ENCODE results near the gene SMAD4. TPM values are rescaled to one million over a fixed set of nuclear protein-coding genes. Genes with fewer than 3 reads are reported as not detected.

The SMAD4 gene
- total RNA-seq, 1 experiment from 2014 or later = 172 TPM

DNA sequence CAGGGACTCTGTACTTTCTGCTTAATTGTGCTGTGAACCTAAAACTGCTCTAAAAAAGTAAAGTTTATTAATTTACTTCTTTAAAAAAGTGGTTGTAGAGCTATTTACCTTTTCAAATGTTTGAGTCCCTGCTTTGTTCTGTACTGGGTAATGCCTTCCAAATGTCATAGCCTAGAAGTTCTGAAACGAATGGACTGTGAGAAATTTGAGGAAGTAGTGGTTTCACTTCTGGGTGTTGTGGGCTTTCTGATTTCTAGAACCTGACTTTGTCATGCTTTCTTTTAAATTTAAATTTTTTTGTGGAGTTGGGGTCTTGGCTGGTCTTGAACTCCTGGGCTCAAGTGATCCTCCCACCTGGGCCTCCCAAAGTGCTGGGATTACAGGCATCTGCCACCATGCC, 44.6 kb downstream of the SMAD4 start:
- no peaks in the 10 kb centered on the region for H3K4me1 Mint-ChIP-seq
- no peak overlapping the region for H3K4ac ChIP-seq (ENCODE audit: low read depth, low read length)
- no peak overlapping the region for H2BK20ac ChIP-seq (ENCODE audit: low read depth, low read length, poor library complexity, severe bottlenecking)
- no peaks in the 10 kb centered on the region for H3K9me3 ChIP-seq (ENCODE audit: control insufficient read depth, low read depth, low read length)
- no peak overlapping the region for H3K9ac ChIP-seq (ENCODE audit: extremely low read depth, insufficient read length, low read length)
- H3K56ac ChIP-seq (ENCODE audit: insufficient read length, low read depth, low read length) = no peak overlapping the region
- H3K9me3 Mint-ChIP-seq = no peaks in the 10 kb centered on the region
- no peak overlapping the region for H2BK12ac ChIP-seq (ENCODE audit: insufficient read length, low read depth, low read length)
- no peak overlapping the region for H4K5ac ChIP-seq (ENCODE audit: insufficient read length, low read depth, low read length)
- H3K4me1 ChIP-seq (ENCODE audit: insufficient read depth, low read length) = no peaks in the 10 kb centered on the region
- H3K27me3 ChIP-seq (ENCODE audit: insufficient read depth, low read length) = no peaks in the 10 kb centered on the region
- H2AK5ac ChIP-seq (ENCODE audit: insufficient read length, low read length) = no peak overlapping the region
- no peak overlapping the region for H3K18ac ChIP-seq (ENCODE audit: insufficient read length, low read depth, low read length)
- no peak overlapping the region for H4K8ac ChIP-seq (replicated peaks; ENCODE audit: insufficient read length, low read depth, low read length)
- no peak for DNase-seq
- no peak overlapping the region for H2AFZ ChIP-seq (ENCODE audit: low read length)
- H3K14ac ChIP-seq (ENCODE audit: insufficient read depth, low read length) = no peak overlapping the region
- WGBS (ENCODE audit: extremely low coverage, insufficient read length, low lambda C conversion rate) = no CpG with 5 or more reads among the region's 1 CpG
- H3K4me2 ChIP-seq (ENCODE audit: insufficient read depth, insufficient read length, low read length) = no peak overlapping the region
- no peak overlapping the region for H2BK15ac ChIP-seq (ENCODE audit: low read depth, low read length)
- H3K23ac ChIP-seq (ENCODE audit: insufficient read length, low read depth, low read length) = no peak overlapping the region
- peaks cover 24 to 86% (median 79%) of the 10 kb centered on the region in 3 experiments; a peak in 6 of 7 replicates for H3K36me3 Mint-ChIP-seq (ENCODE audit: insufficient read depth in 1 of 3, low read depth in 3 of 3)
- H3K23me2 ChIP-seq (ENCODE audit: insufficient read length, low read depth, low read length, poor library complexity, severe bottlenecking) = no peaks in the 10 kb centered on the region
- no peak overlapping the region for H3K27ac Mint-ChIP-seq
- no peak overlapping the region for H2BK5ac ChIP-seq (ENCODE audit: insufficient read length, low read length)
- no peak overlapping the region for H3K4me3 Mint-ChIP-seq
- H3T11ph ChIP-seq (ENCODE audit: low read length) = no peak overlapping the region
- no peaks in the 10 kb centered on the region for H4K20me1 ChIP-seq (ENCODE audit: control insufficient read depth, insufficient read depth, insufficient read length)
- no peak overlapping the region for H2BK120ac ChIP-seq (ENCODE audit: low read depth, low read length, poor library complexity, severe bottlenecking)
- H3K79me1 ChIP-seq (ENCODE audit: insufficient read depth, low read depth, low read length, poor library complexity, severe bottlenecking) = no peaks in the 10 kb centered on the region
- H4K91ac ChIP-seq (ENCODE audit: insufficient read length, low read depth, low read length) = no peak overlapping the region
- no peaks in the 10 kb centered on the region for H3K27me3 Mint-ChIP-seq (ENCODE audit: low read depth)
- H3K27ac ChIP-seq (ENCODE audit: insufficient read length, low read depth, low read length) = no peak overlapping the region
- TF ChIP-seq CTCF (conservative IDR thresholded peaks at IDR 0.05) = no peak
- H3K79me2 ChIP-seq (ENCODE audit: insufficient read depth, low read length) = no peaks in the 10 kb centered on the region

Measured in H9 (cell line).